Cardiac fibroblast (primary cell): Measurements from ENCODE around the gene RCE1.

Experiments
- DNase-seq, 2 donors: peaks; one replicate each; pipeline versions ENCODE4 v3.0.0 to v3.0.0-alpha.2; 2010; ENCODE audit warnings: low read depth in 2 of 2
- H3K4me3 ChIP-seq, 2 donors: replicated peaks in 1 of 2; 1 replicate in 1 of 2; 2 replicates in 1 of 2; pipeline ENCODE4 v1.5.1; 2011; ENCODE audit warnings: low read depth in 2 of 2, low read length in 2 of 2, mild to moderate bottlenecking in 2 of 2, moderate library complexity in 1 of 2
- TF ChIP-seq, protein P1 (sequence below): IDR thresholded peaks from one replicate; pipeline ENCODE4 v1.5.1; 2011; ENCODE audit warnings: low read depth, mild to moderate bottlenecking, low read length, inconsistent platforms

Gene RCE1

DNA sequence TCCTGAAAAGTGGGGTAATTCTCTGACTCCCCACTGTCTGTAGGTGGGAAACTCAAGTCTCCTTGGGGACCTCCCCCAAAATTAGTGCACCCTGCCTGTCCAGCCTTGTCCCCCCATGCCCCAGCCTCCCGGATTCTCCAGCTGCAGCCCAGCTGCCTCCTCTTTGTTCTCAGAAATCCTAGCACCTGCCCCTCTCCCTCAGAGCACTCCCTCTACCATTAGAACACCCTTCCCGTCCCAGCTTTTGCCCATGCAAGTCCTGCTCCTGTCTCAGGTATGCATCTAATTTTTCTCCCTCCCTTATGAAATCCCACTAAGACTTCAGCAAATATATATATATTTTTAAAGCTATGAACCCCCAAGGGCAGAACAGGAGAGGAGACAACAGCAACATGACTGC, 50.9 kb downstream of the RCE1 start:
- no peak overlapping the region for H3K4me3 ChIP-seq
- DNase-seq = no peak
- TF ChIP-seq, protein P1, sequence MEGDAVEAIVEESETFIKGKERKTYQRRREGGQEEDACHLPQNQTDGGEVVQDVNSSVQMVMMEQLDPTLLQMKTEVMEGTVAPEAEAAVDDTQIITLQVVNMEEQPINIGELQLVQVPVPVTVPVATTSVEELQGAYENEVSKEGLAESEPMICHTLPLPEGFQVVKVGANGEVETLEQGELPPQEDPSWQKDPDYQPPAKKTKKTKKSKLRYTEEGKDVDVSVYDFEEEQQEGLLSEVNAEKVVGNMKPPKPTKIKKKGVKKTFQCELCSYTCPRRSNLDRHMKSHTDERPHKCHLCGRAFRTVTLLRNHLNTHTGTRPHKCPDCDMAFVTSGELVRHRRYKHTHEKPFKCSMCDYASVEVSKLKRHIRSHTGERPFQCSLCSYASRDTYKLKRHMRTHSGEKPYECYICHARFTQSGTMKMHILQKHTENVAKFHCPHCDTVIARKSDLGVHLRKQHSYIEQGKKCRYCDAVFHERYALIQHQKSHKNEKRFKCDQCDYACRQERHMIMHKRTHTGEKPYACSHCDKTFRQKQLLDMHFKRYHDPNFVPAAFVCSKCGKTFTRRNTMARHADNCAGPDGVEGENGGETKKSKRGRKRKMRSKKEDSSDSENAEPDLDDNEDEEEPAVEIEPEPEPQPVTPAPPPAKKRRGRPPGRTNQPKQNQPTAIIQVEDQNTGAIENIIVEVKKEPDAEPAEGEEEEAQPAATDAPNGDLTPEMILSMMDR = no peak
